HG02938 (cell line): ENCODE measurements around the gene PLEKHG3.

Experiments
- ATAC-seq: cut with Tn5 transposase; IDR thresholded peaks from one replicate; pipeline ENCODE4 v1.9.1; 2021; ENCODE audit warnings: mild to moderate bottlenecking, moderate library complexity; ENCODE audit not compliant: unreplicated experiment

The PLEKHG3 gene

DNA sequence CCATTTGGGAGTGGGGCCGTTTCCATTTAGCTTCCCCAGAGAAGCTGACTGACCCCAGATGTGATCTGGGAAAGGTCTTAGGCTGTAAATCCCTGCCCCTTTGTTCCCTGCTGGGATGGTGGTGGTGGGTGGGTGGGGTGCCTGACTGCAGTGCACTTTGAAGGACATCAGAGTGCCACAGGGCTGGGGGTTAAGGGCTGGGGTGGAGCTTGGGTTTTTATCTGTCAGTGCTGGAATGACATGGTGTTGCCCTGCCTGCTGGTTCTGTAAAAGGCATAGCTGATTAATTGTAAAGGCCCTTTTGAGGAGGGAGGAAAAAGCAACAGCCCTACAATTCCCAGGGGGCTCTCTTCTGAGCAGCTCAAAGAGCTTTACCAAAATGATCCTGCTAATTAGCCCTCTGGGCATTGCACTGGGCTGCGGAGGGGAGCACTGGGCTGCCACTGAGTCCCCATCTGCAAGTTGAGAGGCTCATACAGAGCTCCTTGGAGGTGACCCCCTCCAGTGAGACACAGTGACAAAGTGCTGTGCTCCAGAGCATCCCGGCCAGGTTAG lies 21.1 kb downstream of the PLEKHG3 start:
- no peak for ATAC-seq

DNA sequence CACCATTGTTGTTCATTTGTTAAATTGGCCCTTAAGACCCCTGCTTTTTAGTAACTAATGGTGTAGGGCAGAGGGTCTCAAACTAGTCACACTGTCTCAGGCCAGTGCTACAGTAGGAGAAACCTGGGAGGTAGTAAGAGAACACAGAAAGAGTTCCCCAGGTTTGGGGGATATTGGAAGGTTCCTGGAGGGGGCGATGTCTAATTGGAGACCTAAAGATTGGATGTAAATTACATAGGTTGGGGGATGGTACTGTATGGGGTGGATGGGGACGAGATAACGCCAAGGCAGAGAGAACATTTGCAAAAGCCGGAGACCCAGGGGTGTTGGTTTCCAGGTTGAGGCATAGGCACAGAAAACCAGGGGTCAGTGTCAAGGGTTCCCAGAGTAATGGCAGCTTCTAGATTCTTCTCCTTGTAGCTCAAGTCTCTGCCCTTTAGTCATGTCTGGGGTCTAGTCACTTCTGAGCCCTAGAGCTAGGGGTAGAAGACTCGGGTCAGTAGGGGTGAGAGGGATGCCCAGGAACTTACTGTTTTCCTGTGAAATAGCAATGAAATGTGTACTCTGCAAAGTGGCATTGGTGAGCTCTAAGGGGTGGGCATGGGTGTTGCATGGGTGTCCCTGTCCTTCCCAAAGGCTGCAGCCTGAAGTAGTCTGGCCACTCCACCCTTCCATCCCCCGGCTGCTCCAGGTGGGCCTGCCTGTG lies 21.8 kb downstream of the PLEKHG3 start:
- ATAC-seq, result no peak

DNA sequence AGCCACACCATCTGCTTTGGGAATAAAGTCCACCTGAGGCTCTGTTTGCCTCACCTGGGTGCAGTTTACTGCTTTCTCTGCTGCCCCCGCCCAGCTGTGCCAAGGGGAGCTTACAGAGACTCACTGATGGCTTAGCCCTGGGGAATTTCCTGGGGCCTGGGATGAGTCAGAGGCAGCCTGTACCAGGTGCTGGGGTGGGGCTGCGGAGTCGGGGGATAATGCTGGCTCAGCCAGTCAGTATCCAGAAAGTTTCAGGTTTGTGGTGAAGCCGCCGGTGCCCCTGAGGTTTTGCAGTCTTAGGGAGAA lies 22.3 kb downstream of the PLEKHG3 start:
- ATAC-seq, result no peak

DNA sequence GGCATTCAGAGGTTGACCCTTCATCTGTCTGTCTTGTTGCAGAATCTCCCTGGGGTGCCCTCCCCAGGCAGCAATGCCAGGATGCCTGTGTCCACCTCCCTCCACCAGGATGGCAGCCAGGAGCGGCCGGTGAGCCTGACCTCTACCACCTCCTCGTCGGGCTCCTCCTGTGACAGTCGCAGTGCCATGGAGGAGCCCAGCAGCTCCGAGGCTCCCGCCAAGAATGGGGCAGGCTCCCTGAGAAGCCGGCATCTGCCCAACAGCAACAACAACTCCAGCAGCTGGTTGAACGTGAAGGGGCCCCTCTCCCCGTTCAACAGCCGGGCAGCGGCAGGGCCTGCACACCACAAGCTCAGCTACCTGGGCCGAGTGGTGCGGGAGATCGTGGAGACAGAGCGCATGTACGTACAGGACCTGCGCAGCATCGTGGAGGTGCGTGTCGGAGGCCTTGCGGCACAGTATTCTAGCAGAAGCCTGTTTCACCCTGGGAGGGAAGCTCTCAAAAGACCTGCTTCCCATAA lies 23.4 kb downstream of the PLEKHG3 start:
- no peak for ATAC-seq

DNA sequence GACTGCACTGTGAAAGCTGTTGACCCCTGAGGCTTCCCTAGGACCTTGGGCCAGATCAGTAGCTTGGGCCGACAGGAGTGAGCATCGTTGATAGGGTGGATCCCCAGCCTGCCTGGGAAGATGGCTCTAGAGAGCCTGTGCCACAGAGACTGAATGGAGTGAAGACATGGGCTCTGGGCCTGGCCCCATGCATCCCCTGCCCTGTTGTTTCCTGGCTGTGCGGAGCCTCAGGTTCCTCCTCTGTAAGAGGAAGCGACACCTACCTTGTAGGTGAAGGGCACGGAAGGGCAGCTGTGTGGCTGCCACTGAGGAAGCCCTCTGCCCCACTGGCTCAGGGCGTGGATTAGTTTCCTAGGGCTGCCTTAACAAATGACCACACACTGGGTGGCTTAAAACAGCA lies 23.9 kb downstream of the PLEKHG3 start:
- no peak for ATAC-seq

DNA sequence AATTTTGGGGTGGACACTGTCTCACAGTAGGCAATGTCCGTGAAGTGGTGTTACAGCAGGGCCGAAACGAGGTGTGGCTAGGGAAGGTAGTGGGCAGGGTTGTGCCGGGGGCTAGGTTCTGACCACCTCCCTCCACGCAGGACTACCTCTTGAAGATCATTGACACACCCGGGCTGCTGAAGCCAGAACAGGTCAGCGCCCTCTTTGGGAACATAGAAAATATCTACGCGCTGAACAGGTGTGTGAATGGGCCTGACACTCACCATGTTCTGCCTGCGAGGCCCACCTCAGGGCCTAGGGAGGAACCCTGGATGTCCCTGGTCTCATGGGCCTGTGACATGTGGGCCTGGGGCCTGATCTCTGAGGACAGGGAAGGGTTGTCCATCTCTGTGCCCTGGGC lies 24.6 kb downstream of the PLEKHG3 start:
- no peak for ATAC-seq

DNA sequence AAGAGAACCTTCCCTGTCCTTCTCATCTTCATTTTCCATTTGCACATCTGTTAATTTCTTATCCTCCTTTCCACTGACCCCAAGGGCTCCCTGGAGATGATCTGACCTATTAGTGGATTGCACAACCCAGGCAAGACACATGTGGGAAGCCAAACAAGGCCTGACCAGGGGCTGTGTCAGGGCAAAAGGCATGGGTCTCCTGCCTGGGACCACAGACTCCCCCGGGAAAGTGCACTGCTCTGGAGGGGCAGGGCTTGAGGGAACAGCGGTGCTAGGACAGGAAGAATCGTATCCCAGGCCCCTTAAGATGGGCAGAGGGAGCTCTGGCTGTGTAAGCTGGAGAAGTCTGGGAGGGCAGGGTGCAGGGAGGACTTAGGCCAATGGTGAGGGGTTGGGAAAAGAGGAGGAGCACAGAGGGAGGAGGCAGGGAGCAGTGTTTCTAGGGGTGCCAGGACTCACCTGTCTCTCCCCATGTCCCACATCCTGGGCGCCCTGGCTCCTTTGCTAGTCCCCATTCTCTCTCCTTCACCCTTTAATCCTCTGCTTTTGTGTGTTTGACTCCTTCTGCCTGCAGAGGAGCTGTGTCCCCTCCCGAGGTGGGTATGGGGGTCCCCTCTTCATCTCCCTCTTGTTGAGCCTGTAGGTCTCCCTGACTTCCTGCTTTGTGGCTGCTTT lies 25.3 kb downstream of the PLEKHG3 start:
- no peak for ATAC-seq

DNA sequence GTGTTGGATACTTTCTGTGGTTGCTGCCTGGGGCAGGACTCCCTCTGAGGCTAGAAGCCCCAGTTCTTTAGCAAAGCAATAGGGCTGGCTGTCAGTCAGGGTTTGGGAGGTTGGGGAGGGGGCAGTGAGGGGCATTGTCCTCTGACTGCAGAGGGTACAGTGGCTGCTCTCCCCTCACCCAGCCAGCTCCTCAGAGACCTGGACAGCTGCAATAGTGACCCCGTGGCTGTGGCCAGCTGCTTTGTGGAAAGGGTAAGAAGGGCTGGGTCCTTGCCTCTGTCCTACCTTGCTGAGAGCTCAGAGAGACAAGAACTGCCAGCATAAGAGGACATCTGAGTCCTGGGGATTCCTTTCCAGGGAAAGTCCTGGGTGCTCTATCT lies 25.8 kb downstream of the PLEKHG3 start:
- no peak for ATAC-seq

DNA sequence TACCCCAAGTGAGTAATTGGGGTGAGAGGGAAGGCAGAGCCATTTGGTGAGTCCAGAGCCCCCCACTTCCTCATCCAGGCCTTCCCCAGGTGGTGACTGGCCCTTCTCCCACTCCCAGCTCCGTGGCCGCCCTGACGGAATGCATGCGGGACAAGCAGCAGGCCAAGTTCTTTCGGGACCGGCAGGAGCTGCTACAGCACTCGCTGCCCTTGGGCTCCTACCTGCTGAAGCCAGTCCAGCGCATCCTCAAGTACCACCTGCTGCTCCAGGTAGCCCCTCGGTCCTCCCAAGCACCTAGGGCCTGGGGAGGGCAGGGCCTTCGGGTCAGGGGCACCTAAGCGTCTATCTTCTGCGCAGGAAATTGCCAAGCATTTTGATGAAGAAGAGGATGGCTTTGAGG lies 26.5 kb downstream of the PLEKHG3 start:
- no peak for ATAC-seq

DNA sequence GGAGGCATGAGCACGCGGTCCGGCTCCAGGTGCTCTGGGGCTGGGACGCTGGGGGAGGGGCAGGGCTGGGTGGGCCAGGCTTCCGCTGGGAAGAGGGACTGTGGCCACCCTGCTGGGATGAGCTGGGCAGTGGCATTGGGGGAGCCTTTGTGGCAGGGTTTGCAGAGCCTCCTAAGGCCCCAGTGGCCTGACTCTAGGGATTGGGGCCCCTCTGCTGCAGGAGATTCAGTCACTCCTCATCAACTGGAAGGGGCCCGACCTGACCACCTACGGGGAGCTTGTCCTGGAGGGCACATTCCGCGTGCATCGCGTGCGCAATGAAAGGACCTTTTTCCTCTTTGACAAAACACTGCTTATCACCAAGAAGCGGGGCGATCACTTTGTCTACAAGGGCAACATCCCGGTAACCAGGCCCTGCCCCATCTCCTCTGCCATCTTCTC lies 26.9 kb downstream of the PLEKHG3 start:
- no peak for ATAC-seq

DNA sequence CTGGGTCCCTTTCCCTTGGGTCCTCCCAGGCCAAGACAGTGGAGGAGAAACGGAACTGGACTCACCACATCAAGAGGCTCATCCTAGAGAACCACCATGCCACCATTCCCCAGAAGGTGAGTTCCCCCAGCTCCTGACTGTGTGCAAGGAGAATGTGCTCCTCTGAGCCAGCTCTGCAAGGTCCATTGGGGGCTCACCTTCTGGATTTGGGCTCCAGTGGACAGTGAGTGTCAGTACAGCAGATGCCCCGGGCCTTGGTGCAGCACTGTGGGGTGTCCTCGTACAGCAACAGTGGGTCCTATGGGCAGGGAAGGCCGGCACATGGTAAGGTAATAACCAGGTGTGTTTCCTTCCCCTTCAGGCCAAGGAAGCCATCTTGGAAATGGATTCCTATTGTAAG lies 27.8 kb downstream of the PLEKHG3 start:
- no peak for ATAC-seq

DNA sequence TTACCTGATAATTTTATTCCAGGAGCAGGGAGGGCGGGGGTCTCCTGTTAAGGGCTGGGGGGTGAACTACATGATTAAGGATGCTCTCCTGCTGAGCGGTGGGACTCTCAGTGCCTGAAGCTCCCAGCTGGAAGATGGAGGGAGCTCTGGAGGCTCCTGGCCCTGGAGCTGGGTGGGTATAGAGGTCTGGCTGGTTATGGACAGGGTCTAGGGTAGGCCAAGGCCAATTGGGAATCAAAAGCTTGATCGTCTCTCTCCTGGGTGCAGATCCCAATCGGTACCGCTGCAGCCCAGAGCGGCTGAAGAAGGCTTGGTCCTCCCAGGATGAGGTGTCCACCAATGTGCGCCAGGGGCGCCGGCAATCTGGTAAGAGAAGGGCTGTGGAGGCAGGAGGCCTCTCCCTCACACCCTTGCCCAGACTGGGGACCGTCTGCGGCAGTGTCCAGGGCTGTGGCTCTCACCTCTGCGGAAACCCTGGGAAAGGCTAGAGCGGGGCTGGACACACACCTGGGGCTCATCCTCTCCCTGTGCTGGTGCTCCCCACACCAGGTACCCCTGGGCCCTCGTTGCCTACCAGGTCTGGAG lies 28.4 kb downstream of the PLEKHG3 start:
- no peak for ATAC-seq

DNA sequence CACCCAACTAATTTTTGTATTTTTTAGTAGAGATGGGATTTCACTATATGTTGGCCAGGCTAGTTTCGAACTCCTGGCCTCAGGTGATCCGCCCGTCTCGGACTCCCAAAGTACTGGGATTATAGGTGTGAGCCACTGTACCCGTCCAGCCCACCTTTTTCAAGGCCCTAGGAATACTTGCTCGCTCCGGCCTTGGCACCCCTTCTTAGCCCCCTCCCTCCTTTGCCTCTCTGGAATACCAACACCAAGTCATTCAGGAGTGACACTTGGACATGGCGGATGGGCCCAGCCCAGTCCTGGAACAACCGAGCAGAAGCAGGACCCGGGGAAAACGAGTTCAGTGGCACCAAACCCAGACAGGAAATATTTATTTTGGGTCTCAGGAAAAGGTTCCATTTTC lies 29.1 kb downstream of the PLEKHG3 start:
- ATAC-seq, result no peak

DNA sequence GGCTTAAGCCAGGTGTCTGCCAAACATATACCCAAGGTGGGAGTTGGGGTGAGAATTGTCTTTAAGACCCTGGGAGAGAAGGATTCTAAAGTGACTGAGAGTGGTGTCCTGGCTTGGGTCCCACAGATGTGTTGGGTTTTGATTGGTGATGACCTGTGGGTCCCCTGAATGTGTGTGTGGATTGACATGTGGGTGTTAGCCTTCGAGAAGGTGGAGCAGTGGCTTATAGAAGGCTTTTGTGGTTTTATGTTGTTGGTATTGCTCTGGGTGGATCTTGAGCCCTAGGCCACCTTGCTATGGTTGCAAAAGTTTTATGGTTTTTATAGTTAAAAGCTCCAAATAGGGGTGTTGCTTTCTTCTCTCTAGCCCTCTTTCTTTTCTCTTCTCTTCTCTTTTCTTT lies 29.7 kb downstream of the PLEKHG3 start:
- no peak for ATAC-seq

DNA sequence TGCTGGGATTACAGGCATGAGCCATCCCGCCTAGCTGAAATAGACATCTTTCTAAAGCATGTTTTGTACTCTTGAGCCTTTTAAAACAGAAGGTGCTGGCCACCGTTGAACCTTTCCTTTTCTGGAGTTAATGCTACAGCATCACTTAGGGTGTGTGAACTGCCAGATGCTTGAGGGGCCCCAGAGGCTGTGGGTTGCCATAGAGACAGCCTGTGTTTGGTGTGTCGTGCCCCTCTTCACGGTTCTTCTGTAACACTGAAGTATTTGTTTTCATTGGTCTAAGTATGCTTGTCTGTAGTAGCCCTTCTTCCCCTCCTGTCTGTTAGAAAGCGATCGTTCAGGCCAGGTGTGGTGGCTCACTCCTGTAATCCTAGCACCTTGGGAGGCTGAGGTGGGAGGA lies 30.8 kb downstream of the PLEKHG3 start:
- ATAC-seq, result no peak

DNA sequence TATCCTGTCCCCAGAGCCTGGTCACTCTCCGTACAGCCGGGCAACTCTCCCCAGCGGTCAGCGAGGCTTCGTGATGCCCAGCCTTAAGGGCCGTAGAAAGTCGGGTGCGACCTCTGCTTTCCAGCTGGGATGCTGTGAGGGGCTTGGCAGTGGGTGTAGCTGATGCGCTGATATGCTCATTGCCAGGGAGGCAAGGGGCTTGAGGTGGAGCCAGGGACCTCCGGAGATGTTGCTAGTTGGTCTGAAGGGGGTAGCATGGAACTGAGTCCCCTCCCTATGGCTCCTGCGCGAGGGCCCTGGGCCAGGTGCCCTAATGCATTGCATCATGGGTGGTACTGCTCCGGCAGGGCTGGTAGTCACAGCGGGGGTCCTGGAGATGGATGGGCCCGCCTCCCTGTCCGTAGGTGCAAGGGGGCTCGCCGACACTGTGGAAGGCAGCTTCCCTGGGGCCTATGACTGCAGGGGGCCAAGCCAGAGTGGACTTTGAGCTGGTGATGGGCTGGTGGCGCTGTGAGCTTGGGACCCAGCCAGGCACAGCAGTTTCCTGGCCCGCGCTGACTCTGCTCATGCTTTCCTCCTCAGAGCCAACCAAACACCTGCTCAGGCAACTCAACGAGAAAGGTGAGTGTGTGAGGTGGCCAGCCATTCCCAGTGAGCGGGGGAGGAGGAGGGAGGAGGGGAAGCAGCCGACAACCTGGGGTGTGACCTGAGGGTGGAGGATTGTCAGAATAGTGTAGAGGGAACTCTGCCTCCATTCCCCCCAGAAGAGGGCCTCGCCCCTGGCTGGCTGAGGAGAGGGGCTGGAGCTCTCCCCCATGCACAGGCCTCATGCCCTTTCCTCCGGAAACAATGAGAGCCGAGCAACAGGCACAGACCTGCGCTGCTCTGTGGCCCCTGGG lies 32.3 kb downstream of the PLEKHG3 start:
- ATAC-seq, result no peak

DNA sequence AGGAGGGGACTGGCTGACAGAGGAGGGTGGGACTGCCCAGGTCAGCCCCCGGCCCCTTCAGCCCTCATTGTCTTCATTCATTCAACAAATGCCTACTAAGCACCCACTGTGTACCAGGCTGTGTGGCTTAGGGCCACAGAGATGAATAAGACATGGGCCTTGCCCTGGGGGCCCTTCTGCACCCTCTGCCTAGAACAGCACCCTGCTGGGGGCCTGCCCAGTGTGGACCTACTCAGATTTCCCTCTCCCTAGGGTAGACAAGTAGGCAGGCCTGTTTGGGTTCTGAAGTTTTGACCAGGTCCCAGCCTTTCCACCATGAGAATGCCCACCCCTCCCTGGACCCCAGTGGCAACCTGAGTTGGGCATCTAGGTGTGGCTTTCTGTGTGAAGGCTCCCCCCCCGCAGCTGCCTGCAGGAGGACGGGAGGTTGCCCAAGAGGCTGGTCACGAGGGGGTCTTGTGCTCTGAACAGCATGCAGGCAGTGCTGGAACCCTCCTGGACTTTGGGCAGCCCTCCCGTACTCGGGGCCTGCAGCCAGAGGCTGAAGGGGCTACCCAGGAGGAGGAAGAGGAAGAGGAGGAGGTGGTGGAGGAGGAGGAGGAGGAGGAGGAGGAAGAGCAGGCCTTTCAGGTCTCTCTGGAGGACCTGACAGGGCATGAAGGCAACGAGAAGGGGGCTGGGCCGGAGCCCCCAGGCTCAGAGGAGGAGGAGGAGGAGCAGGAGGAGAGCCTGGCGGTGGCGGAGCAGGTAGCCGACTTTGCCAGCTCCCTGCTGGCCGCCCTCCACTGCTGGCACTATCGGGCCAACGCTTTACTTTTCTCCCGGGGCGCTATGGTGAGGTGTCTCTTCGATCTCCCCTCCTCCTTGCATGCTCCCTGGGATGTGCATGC lies 33.4 kb downstream of the PLEKHG3 start:
- ATAC-seq, result no peak

DNA sequence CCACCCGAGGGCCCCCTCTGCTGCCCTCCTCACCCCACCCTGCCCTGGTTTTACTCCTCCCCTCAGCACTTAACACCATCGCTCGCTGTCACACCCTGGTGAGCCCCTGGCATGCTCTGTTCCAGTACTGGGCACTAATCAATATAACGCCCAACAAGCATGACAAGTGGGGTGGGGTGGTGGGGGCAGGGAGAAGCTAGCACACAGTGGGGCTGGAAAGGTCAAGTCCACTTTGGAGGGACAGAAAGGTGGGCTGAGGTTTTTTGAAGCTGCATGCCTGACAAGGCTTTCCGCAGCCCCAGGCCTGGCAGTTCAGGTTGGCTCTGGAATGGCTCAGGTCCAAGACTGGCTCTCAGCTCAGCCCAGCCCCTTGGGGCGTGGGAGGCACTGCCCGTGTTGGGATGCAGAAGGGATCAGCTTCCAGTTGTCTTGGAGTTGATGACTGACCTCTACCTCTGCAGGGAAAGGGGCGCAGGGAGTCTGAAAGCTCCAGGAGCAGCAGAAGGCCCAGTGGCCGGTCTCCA lies 34.1 kb downstream of the PLEKHG3 start:
- no peak for ATAC-seq

DNA sequence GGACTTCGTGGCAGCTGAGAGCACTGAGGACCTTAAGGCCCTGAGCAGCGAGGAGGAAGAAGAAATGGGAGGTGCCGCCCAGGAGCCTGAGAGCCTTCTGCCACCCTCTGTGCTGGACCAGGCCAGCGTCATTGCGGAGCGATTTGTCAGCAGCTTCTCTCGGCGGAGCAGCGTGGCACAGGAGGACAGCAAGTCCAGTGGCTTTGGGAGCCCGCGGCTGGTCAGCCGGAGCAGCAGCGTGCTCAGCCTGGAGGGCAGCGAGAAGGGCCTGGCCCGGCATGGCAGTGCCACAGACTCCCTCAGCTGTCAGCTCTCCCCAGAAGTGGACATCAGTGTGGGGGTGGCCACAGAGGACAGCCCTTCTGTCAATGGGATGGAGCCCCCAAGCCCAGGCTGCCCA lies 37.0 kb downstream of the PLEKHG3 start:
- no peak for ATAC-seq

DNA sequence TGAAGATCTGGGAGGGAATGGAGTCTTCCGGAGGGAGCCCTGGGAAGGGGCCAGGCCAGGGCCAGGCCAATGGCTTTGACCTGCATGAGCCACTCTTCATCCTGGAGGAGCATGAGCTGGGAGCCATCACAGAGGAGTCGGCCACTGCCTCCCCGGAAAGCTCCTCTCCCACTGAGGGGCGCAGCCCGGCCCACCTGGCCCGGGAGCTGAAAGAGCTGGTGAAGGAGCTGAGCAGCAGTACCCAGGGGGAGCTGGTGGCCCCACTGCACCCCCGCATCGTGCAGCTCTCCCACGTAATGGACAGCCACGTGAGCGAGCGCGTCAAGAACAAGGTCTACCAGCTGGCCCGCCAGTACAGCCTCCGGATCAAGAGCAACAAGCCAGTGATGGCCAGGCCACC lies 37.7 kb downstream of the PLEKHG3 start:
- ATAC-seq, result no peak
